ENCODE results near the gene DMD. TPM values are rescaled to one million over a fixed set of nuclear protein-coding genes. Genes with fewer than 3 reads are reported as not detected.

Gene DMD
- total RNA-seq, 1 donor from 2014 or later, result 22.2 TPM

DNA sequence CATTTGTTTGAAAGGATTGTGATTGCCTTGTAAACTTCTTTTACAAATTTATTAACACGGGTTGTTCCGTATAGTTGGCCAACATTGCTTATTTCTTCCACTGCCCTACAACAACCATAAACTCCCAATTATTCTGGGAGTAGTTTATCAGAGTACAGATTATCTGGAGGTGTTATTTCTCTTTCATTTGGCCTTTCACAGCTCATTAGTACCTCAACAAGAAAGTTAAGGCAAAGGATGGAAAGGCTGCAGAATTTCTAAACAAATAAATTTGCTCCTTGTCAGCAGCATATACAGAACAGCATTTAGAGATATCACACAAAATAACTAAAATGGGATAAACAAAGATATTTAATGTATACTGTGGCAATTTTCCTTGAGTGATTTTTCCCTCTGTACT, 548.8 kb downstream of the DMD start:
- Histone ChIP-seq H3K9me3 (ENCODE audit: insufficient read depth, low read depth, low read length) (no peaks in the 10 kb centered on the region), H2AFZ (ENCODE audit: low read depth, low read length) (no peak overlapping the region), H3K9ac (ENCODE audit: low read length) (no peak overlapping the region), H3K27me3 (ENCODE audit: insufficient read depth, low read length) (no peaks in the 10 kb centered on the region), H3K27ac (ENCODE audit: low read depth, low read length) (no peak overlapping the region), H4K20me1 (ENCODE audit: insufficient read depth, low read length) (no peaks in the 10 kb centered on the region), H3K36me3 (ENCODE audit: insufficient read depth, low read length) (no peaks in the 10 kb centered on the region), H3K4me3 (ENCODE audit: insufficient read depth, low read depth, low read length) (no peak overlapping the region), H3K4me1 (ENCODE audit: insufficient read depth, low read length) (no peaks in the 10 kb centered on the region), H3K79me2 (ENCODE audit: insufficient read depth, low read length) (no peaks in the 10 kb centered on the region), H3K4me2 (ENCODE audit: low read length) (no peak overlapping the region)
- no peak for TF ChIP-seq EZH2 (IDR thresholded peaks at IDR 0.05; ENCODE audit: insufficient read depth, low read length)
- TF ChIP-seq, protein P1, sequence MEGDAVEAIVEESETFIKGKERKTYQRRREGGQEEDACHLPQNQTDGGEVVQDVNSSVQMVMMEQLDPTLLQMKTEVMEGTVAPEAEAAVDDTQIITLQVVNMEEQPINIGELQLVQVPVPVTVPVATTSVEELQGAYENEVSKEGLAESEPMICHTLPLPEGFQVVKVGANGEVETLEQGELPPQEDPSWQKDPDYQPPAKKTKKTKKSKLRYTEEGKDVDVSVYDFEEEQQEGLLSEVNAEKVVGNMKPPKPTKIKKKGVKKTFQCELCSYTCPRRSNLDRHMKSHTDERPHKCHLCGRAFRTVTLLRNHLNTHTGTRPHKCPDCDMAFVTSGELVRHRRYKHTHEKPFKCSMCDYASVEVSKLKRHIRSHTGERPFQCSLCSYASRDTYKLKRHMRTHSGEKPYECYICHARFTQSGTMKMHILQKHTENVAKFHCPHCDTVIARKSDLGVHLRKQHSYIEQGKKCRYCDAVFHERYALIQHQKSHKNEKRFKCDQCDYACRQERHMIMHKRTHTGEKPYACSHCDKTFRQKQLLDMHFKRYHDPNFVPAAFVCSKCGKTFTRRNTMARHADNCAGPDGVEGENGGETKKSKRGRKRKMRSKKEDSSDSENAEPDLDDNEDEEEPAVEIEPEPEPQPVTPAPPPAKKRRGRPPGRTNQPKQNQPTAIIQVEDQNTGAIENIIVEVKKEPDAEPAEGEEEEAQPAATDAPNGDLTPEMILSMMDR (IDR thresholded peaks at IDR 0.05; ENCODE audit: insufficient read depth, low read depth, low read length), result no peak
- H3K27me3 Mint-ChIP-seq (ENCODE audit: low read depth, unreplicated experiment), result no peaks in the 10 kb centered on the region
- DNase-seq (ENCODE audit: low read depth), result no peak
- no peak overlapping the region for H3K27ac Mint-ChIP-seq (ENCODE audit: unreplicated experiment)
- no peaks in the 10 kb centered on the region for H3K36me3 Mint-ChIP-seq (ENCODE audit: low read depth, unreplicated experiment)
- H3K4me1 Mint-ChIP-seq (ENCODE audit: low read depth, unreplicated experiment), result no peaks in the 10 kb centered on the region
- H3K4me3 Mint-ChIP-seq (ENCODE audit: unreplicated experiment), result no peak overlapping the region
- FAIRE-seq, result no peak
- H3K9me3 Mint-ChIP-seq (ENCODE audit: unreplicated experiment), result no peaks in the 10 kb centered on the region

DNA sequence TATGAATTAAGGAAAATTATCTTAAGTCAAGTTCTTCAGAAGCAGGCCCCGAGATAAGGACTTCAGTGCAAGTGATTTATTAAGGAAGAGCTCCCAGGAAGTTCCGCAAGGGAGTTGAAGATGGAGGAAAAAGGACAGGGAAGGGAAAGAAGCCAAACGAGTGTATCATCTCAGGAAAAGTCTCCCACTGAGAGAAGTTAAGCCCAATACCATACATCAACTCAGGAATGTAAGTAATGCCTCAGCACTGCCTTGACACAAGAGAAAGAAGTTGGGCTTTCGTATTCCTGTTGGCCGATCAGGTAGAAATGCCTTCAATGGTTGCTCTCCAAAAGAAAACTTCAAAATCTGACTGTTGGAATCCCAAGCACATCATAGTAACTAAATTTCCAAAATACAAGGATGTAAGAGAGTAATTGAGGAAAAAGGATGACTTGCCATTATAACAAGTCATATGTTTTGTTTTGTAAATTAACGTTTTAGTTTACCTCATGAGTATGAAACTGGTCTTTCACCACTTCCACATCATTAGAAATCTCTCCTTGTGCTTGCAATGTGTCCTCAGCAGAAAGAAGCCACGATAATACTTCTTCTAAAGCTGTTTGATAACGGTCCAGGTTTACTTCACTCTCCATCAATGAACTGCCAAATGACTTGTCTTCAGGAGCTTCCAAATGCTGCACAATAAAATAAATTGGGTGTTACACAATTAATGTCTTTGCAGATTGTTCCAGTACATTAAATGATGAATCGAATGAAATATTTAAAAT, 566.7 kb downstream of the DMD start:
- no peaks in the 10 kb centered on the region for H3K9me3 ChIP-seq (ENCODE audit: insufficient read depth, low read depth, low read length)
- H3K4me1 ChIP-seq (ENCODE audit: insufficient read depth, low read length), result no peaks in the 10 kb centered on the region
- DNase-seq (ENCODE audit: low read depth) (no peak), FAIRE-seq (peak; percentile 52)
- no peaks in the 10 kb centered on the region for H3K27me3 ChIP-seq (ENCODE audit: insufficient read depth, low read length)
- no peak for TF ChIP-seq EZH2 (IDR thresholded peaks at IDR 0.05; ENCODE audit: insufficient read depth, low read length)
- TF ChIP-seq, protein P1 (IDR thresholded peaks at IDR 0.05; ENCODE audit: insufficient read depth, low read depth, low read length), result no peak
- no peak overlapping the region for H2AFZ ChIP-seq (ENCODE audit: low read depth, low read length)
- Mint-ChIP-seq H3K9me3 (ENCODE audit: unreplicated experiment) (no peaks in the 10 kb centered on the region), H3K4me3 (ENCODE audit: unreplicated experiment) (no peak overlapping the region), H3K27me3 (ENCODE audit: low read depth, unreplicated experiment) (no peaks in the 10 kb centered on the region), H3K27ac (ENCODE audit: unreplicated experiment) (no peak overlapping the region), H3K4me1 (ENCODE audit: low read depth, unreplicated experiment) (no peaks in the 10 kb centered on the region), H3K36me3 (ENCODE audit: low read depth, unreplicated experiment) (no peaks in the 10 kb centered on the region)
- H4K20me1 ChIP-seq (ENCODE audit: insufficient read depth, low read length), result no peaks in the 10 kb centered on the region
- no peaks in the 10 kb centered on the region for H3K79me2 ChIP-seq (ENCODE audit: insufficient read depth, low read length)
- no peak overlapping the region for H3K4me2 ChIP-seq (ENCODE audit: low read length)
- no peak overlapping the region for H3K9ac ChIP-seq (ENCODE audit: low read length)
- no peak overlapping the region for H3K27ac ChIP-seq (ENCODE audit: low read depth, low read length)
- no peak overlapping the region for H3K4me3 ChIP-seq (ENCODE audit: insufficient read depth, low read depth, low read length)
- no peaks in the 10 kb centered on the region for H3K36me3 ChIP-seq (ENCODE audit: insufficient read depth, low read length)

DNA sequence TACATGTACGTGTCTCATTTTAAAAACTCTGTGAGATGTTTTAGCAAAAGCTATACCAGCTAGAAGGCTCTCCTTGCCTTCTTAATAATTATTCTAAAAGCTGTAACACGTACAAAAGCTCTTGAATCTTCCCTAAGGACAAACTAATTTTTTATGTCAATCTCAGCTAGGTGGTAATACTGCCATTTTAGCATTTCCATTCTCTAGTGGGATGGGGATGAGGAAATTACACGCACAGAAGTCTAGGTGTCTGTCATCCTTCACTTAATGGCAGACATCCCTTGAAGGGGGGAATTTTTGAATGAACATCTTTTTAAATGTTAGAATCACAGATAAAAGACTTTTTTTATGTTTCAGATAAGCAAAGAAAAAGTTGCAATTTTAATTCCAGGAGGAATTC, 569.1 kb downstream of the DMD start:
- H3K79me2 ChIP-seq (ENCODE audit: insufficient read depth, low read length), result no peaks in the 10 kb centered on the region
- H3K9me3 Mint-ChIP-seq (ENCODE audit: unreplicated experiment), result no peaks in the 10 kb centered on the region
- no peak overlapping the region for H2AFZ ChIP-seq (ENCODE audit: low read depth, low read length)
- no peaks in the 10 kb centered on the region for H4K20me1 ChIP-seq (ENCODE audit: insufficient read depth, low read length)
- no peak overlapping the region for H3K9ac ChIP-seq (ENCODE audit: low read length)
- no peaks in the 10 kb centered on the region for H3K9me3 ChIP-seq (ENCODE audit: insufficient read depth, low read depth, low read length)
- peak; percentile 55 for FAIRE-seq
- TF ChIP-seq EZH2 (IDR thresholded peaks at IDR 0.05; ENCODE audit: insufficient read depth, low read length), result no peak
- TF ChIP-seq, protein P1 (IDR thresholded peaks at IDR 0.05; ENCODE audit: insufficient read depth, low read depth, low read length), result no peak
- no peaks in the 10 kb centered on the region for H3K36me3 Mint-ChIP-seq (ENCODE audit: low read depth, unreplicated experiment)
- H3K27me3 ChIP-seq (ENCODE audit: insufficient read depth, low read length), result no peaks in the 10 kb centered on the region
- no peak for DNase-seq (ENCODE audit: low read depth)
- H3K27me3 Mint-ChIP-seq (ENCODE audit: low read depth, unreplicated experiment), result no peaks in the 10 kb centered on the region
- no peak overlapping the region for H3K4me2 ChIP-seq (ENCODE audit: low read length)
- H3K27ac ChIP-seq (ENCODE audit: low read depth, low read length), result no peak overlapping the region
- no peaks in the 10 kb centered on the region for H3K4me1 Mint-ChIP-seq (ENCODE audit: low read depth, unreplicated experiment)
- no peaks in the 10 kb centered on the region for H3K36me3 ChIP-seq (ENCODE audit: insufficient read depth, low read length)
- no peak overlapping the region for H3K27ac Mint-ChIP-seq (ENCODE audit: unreplicated experiment)
- no peak overlapping the region for H3K4me3 Mint-ChIP-seq (ENCODE audit: unreplicated experiment)
- H3K4me3 ChIP-seq (ENCODE audit: insufficient read depth, low read depth, low read length), result no peak overlapping the region
- no peaks in the 10 kb centered on the region for H3K4me1 ChIP-seq (ENCODE audit: insufficient read depth, low read length)

Measured in astrocyte (in vitro differentiated cells and primary cell).